Suprapubic skin (tissue), 3 donors: ENCODE data around the gene PRRC1.

Source experiments
- CTCF ChIP-seq, 2 donors: fragments of 200-600 bp in 1 of 2; fragments of 450-650 bp in 1 of 2; sonication (generic) in 1 of 2; IDR thresholded peaks; one replicate each; pipeline ENCODE4 v1.5.1; 2016 to 2019; ENCODE audit warnings: antibody characterized with exemption in 2 of 2, mild to moderate bottlenecking in 1 of 2, moderate library complexity in 1 of 2
- EP300 ChIP-seq: sonication (generic); formaldehyde crosslinking; IDR thresholded peaks from one replicate; pipeline ENCODE4 v1.6.1; 2017; ENCODE audit warnings: antibody characterized with exemption

GRCh38 chr5:127602481-127602880 is 85.0 kb downstream of the PRRC1 start:
- TF ChIP-seq EP300 (no peak), CTCF (IDR thresholded peaks at IDR 0.05) (no peak)
